Measurements from ENCODE around the gene PDLIM5. TPM values are rescaled to one million over a fixed set of nuclear protein-coding genes. Genes with fewer than 3 reads are reported as not detected.
A peak's percentile ranks its signal among the peaks of the same experiment; 100 is the strongest.

The PDLIM5 gene
- total and polyA plus RNA-seq, 2 of the 8 experiments (the other 6 are each of a cell fraction or from before 2014, with no cell fraction given), result 37.3 to 62.1 TPM

DNA sequence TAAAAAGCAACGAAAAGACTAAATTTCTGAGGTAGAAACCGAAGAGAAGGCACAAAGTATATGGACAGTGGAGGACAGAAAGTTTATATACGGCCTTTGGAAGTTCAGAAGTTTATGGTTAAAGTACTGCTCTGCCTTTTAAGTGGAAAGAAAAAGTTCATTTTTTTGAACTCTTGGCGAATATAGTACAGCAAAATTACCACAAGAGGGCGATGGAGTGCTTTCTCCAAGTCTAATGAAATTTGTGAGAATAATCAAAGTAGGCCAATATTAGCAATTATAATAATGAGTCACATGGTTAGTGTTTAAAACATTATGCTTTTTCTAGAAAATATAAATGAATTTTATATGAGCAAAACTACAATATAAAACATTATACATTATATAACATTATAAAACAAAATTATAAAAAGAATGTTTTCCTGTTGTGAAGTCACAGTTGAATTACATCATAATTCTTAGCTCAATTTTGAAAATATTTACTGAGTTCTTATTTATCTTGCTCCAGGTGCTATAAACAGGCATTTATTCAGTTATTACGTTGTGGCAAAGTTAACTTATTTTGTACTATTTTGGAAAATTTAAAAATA lies 169.8 kb downstream of the PDLIM5 start:
- no peak overlapping the region for H3K14ac ChIP-seq (ENCODE audit: insufficient read length)
- no peak overlapping the region for H4K91ac ChIP-seq (replicated peaks; ENCODE audit: insufficient read length, low read length)
- FAIRE-seq (peak; percentile 7), DNase-seq (ENCODE audit: low read depth in 1 of 2, low spot score in 2 of 2) (no peak)
- no peak overlapping the region for H4K5ac ChIP-seq (ENCODE audit: insufficient read length, low read depth, low read length)
- no peaks in the 10 kb centered on the region for H3K79me1 ChIP-seq (ENCODE audit: low read depth, low read length)
- H3K9ac ChIP-seq (replicated peaks in 1 of 4; ENCODE audit: extremely low read depth in 1 of 4, low read depth in 3 of 4, low read length in 3 of 4), result no peak overlapping the region
- H3K79me2 ChIP-seq (ENCODE audit: control insufficient read depth in 1 of 2, insufficient read depth in 2 of 2, low read length in 2 of 2), result no peaks in the 10 kb centered on the region
- no peaks in the 10 kb centered on the region for H3K9me3 ChIP-seq (ENCODE audit: insufficient read depth in 2 of 2, low read depth in 1 of 2, low read length in 1 of 2)
- H4K20me1 ChIP-seq (replicated peaks in 1 of 2; ENCODE audit: control insufficient read depth in 1 of 2, insufficient read depth in 2 of 2, low read length in 2 of 2), result no peaks in the 10 kb centered on the region
- WGBS, 2 experiments (ENCODE audit: extremely low coverage in 1 of 2, insufficient coverage in 1 of 2, insufficient read length in 1 of 2, insufficient replicate concordance in 2 of 2, low coverage in 1 of 2, low lambda C conversion rate in 2 of 2, missing lambda C conversion rate in 1 of 2), result 35% methylated on average over 6 of the region's 6 CpGs; no CpG with 5 or more reads in 1 of the 2 experiments
- H4K8ac ChIP-seq (ENCODE audit: extremely low read depth, insufficient read depth, low read length), result no peak overlapping the region
- H2AK5ac ChIP-seq (ENCODE audit: low read depth, low read length), result no peak overlapping the region
- no peak overlapping the region for H2BK20ac ChIP-seq (ENCODE audit: low read length)
- H2BK15ac ChIP-seq (ENCODE audit: low read length), result no peak overlapping the region
- ChIA-PET CTCF (ENCODE audit: partially characterized antibody) (interaction anchor here (0.7 to 3.9 kb wide), 24 partner anchors 9 to 584 kb away, joined by 3 to 20 read pairs (median 4); no protein-coding TSS in a partner anchor), POLR2A (ENCODE audit: partially characterized antibody) (no interaction called here)
- no peaks in the 10 kb centered on the region for H3K23me2 ChIP-seq (ENCODE audit: low read depth, low read length)
- H3K27ac ChIP-seq (ENCODE audit: low read depth, low read length), result no peak overlapping the region
- no peaks in the 10 kb centered on the region for H3K36me3 ChIP-seq (ENCODE audit: control insufficient read depth in 2 of 4, insufficient read depth in 4 of 4, low read length in 3 of 4)
- no peak overlapping the region for H2BK5ac ChIP-seq (ENCODE audit: low read depth, low read length)
- H2AFZ ChIP-seq (ENCODE audit: low read length), result no peak overlapping the region
- no peak overlapping the region for H3K23ac ChIP-seq (ENCODE audit: insufficient read length)
- H2BK12ac ChIP-seq (ENCODE audit: low read depth, low read length), result no peak overlapping the region
- no peak overlapping the region for H2BK120ac ChIP-seq (replicated peaks; ENCODE audit: low read depth, low read length)
- TF ChIP-seq, protein P1, sequence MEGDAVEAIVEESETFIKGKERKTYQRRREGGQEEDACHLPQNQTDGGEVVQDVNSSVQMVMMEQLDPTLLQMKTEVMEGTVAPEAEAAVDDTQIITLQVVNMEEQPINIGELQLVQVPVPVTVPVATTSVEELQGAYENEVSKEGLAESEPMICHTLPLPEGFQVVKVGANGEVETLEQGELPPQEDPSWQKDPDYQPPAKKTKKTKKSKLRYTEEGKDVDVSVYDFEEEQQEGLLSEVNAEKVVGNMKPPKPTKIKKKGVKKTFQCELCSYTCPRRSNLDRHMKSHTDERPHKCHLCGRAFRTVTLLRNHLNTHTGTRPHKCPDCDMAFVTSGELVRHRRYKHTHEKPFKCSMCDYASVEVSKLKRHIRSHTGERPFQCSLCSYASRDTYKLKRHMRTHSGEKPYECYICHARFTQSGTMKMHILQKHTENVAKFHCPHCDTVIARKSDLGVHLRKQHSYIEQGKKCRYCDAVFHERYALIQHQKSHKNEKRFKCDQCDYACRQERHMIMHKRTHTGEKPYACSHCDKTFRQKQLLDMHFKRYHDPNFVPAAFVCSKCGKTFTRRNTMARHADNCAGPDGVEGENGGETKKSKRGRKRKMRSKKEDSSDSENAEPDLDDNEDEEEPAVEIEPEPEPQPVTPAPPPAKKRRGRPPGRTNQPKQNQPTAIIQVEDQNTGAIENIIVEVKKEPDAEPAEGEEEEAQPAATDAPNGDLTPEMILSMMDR (IDR thresholded peaks at IDR 0.05; ENCODE audit: control extremely low read depth in 1 of 3, insufficient read depth in 1 of 3, low read depth in 1 of 3, low read length in 3 of 3), result peak in 2 of 3 experiments; percentile 43 to 57; a peak in 2 of 4 replicates
- TF ChIP-seq RAD21 (IDR thresholded peaks at IDR 0.05 in 1 of 2, conservative IDR thresholded peaks at IDR 0.05 in 1 of 2; ENCODE audit: low read depth in 2 of 2, low read length in 2 of 2) (peak; percentile 74 to 76), TCF12 (IDR thresholded peaks at IDR 0.05; ENCODE audit: low read depth, low read length) (no peak)
- H3K56ac ChIP-seq (replicated peaks; ENCODE audit: insufficient read length, low read depth, low read length), result no peak overlapping the region
- H3K4me1 ChIP-seq (replicated peaks in 1 of 4; ENCODE audit: control insufficient read depth in 3 of 4, insufficient read depth in 4 of 4, low read length in 3 of 4), result no peaks in the 10 kb centered on the region
- H3K27me3 ChIP-seq (replicated peaks in 1 of 4; ENCODE audit: control insufficient read depth in 3 of 4, extremely low read depth in 1 of 4, insufficient read depth in 3 of 4, low read length in 3 of 4), result no peaks in the 10 kb centered on the region
- no peak overlapping the region for H3K4ac ChIP-seq (replicated peaks; ENCODE audit: insufficient read length, low read depth, low read length)
- no peak overlapping the region for H3K4me3 ChIP-seq (ENCODE audit: extremely low read depth in 1 of 4, insufficient read depth in 2 of 4, low read depth in 3 of 4, low read length in 4 of 4)
- H3K18ac ChIP-seq (ENCODE audit: extremely low read depth, low read length), result no peak overlapping the region
- H3K4me2 ChIP-seq (ENCODE audit: insufficient read depth in 1 of 2, low read depth in 2 of 2, low read length in 2 of 2), result no peak overlapping the region

All from H1 (cell line).